Fibroblast of villous mesenchyme (primary cell): ENCODE measurements around the gene LHFPL3. TPM values are rescaled to one million over a fixed set of nuclear protein-coding genes. Genes with fewer than 3 reads are reported as not detected.

ENCODE experiments used
- DNase-seq: peaks from one replicate; pipeline ENCODE4 v3.0.0-alpha.2; 2010; ENCODE audit warnings: low read depth
- H3K4me3 ChIP-seq: 2 replicates; pipeline ENCODE4 v1.5.1; 2011; ENCODE audit warnings: low read depth, mild to moderate bottlenecking, low read length
- total RNA-seq: library from RNA; depleted of rRNA; stranded (reverse); fragments of >200 nt; gene quantifications from 2 replicates; pipeline ENCODE4 v1.2.3, GENCODE V29; 2012
- TF ChIP-seq, protein P1 (sequence below): IDR thresholded peaks from 2 replicates; pipeline ENCODE4 v1.5.1; 2012; ENCODE audit warnings: low read depth, mild to moderate bottlenecking, low read length; ENCODE audit not compliant: insufficient read depth

LHFPL3 gene
- total RNA-seq, 1 donor, result not detected

DNA sequence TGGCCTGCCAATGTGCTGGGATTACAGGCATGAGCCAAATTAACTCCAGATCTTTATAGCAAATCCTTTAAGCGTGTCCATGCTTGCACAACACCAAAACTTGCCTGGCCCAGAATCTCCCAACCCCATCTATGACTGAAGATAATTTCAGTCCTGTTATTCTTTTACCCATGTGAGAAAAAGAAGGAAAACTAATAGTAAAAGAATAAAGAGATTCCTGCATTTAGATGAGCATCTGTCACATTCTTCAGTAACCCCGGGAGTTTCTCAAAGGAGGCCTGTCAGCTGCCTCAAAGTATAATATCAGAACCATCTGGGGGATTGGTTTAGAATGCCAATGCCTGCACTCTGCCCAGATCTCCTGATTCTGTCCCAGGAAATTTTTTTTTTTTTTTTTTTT is 527.5 kb downstream of the LHFPL3 start:
- H3K4me3 ChIP-seq, result no peak overlapping the region
- TF ChIP-seq, protein P1, sequence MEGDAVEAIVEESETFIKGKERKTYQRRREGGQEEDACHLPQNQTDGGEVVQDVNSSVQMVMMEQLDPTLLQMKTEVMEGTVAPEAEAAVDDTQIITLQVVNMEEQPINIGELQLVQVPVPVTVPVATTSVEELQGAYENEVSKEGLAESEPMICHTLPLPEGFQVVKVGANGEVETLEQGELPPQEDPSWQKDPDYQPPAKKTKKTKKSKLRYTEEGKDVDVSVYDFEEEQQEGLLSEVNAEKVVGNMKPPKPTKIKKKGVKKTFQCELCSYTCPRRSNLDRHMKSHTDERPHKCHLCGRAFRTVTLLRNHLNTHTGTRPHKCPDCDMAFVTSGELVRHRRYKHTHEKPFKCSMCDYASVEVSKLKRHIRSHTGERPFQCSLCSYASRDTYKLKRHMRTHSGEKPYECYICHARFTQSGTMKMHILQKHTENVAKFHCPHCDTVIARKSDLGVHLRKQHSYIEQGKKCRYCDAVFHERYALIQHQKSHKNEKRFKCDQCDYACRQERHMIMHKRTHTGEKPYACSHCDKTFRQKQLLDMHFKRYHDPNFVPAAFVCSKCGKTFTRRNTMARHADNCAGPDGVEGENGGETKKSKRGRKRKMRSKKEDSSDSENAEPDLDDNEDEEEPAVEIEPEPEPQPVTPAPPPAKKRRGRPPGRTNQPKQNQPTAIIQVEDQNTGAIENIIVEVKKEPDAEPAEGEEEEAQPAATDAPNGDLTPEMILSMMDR, result no peak
- DNase-seq, result no peak

DNA sequence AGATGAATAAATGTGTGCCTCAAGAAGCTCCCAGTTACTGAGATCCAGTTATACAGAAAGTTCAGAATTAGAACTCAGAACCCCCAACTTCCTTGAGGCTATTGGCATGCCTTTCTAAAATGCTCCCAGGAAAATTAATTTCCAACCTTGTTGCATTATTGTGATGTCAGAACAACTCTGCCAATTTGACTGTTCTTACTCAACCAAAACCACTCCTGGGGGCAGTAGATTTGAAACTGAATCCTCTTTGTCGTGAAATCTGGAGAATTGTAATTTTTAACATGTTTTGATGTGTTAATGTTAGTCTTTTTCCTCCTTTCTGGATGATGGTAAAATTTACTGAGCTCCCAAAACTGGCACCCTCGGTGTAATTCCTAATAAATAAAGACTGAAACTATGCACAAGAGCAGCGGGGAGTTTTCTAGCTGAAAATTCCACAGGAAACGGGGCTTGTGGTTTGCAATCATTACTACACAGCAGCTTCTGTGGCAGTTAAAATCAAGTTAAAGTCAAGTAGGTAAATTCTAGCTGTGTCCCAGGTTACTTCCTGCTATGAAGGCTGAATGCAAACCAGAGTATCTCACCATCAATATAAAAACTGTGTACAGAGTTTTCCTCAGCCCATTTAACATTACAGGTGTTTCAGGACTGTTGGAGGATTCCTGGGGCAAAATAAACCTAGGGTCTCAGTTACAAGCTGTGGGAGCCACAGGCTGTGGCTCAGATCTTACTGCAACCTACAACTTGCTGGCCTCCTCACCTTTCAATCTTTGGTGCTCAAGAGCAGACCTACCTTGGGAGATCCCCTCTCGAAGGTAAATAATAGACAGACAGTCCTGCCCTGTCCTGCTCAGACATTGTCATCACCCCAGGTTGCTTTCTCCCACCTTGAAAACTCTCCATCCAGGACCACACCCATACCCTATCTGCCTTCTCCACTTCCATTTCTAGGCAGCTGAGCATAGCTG is 529.3 kb downstream of the LHFPL3 start:
- TF ChIP-seq, protein P1, result no peak
- DNase-seq, result no peak
- H3K4me3 ChIP-seq, result no peak overlapping the region

DNA sequence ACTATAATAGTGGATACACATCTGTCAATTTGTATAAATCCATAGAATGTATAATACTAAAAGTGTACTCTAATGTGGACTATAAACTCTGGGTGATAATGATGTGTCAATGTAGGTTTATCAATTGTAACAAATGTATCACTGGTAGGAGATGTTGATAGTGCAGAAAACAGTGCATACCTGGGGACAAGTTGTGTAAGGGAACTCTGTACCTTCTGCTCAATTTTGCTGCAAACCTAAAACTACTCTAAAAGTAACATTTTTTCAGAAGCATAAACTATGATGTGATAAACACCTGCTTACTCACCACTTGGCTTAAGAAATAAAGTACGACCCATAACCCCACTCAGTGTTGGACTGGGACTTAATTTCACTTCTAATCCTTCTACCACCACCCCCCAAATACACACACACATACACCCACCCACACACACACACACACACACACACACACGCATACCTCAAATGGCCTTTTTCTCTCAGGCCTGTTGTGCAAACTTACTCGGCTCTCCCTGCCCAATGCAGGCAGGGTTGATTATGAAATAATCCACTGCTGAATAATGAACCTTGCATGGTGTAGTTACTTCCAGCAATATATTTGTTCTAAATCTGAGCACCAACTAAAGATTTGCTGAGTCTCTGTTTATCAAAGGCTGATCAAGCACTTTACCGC is 531.5 kb downstream of the LHFPL3 start:
- DNase-seq, result no peak
- no peak overlapping the region for H3K4me3 ChIP-seq
- TF ChIP-seq, protein P1, result no peak

DNA sequence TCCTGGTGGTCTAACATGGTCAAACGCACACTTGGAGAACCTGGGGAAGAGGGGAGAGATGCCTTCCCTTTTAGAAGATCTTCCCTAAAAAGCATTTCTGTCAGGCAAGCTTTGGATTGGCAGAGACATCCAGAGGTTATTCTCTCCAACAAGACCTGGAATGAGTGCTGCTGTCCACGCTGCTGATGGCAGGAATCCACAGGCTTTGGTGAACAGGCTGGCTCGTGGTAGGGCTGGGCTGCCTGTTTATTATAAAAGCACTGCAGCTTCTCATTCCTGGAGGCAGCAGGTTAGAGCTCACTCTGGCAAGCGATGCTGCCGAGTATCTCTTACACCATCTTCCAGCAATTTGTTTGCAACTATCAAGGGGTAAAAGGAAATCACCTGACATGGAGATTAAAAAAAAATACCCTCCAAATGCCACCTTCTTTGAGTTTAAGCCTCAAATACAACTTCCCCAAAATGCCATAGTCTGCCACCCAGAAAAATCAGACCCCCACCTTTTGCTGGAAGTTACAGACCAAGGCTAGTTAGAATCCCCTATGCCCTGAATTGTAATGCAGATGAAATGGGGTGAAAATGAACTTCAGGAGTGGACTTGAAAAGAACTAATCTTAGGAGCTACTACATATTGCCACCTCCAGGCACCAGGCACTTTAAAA is 533.5 kb downstream of the LHFPL3 start:
- no peak overlapping the region for H3K4me3 ChIP-seq
- TF ChIP-seq, protein P1, result no peak
- DNase-seq, result no peak

DNA sequence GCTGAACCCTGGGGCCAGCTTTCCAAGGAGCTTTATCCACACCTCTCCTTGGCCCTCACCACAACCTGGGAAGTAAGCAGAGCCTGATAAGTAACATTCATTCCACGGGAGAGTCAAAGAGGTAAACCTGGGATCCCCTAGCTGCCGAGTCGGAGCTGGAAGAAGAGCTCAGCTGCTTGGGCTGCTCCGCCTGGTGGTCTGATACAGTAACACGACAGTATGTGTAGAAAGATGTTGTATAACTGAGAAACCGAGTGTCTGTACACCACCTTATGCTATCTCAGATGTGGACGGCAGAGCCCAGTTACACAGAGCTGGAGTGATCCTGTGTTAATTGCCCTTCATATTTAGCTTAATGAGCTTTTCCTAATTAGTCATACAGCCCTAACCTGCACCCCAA is 534.3 kb downstream of the LHFPL3 start:
- no peak for DNase-seq
- TF ChIP-seq, protein P1, result peak; percentile 42
- H3K4me3 ChIP-seq, result no peak overlapping the region

DNA sequence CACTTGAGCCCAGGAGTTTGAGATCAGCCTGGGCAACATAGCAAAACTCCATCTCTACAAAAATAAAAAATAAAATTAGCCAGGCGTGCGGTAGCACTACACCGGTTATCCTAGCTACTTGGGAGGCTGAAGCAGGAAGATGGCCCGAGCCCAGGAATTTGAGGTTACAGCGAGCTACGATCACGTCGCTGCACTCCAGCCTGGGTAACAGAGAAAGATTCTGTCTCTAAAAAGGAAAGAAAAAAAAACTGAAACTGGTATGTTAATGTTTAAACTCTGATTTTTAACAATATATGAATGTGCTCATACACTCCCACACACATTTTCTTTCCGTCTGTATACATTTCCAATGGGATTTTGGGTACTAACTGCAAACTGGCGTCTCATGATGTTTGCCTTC is 545.0 kb downstream of the LHFPL3 start:
- DNase-seq, result peak; percentile 11
- H3K4me3 ChIP-seq, result no peak overlapping the region
- TF ChIP-seq, protein P1, result no peak
